CD14-positive monocyte (primary cell): Measurements from ENCODE around the gene MT1B. TPM values are rescaled to one million over a fixed set of nuclear protein-coding genes. Genes with fewer than 3 reads are reported as not detected.

Experiments
- DNase-seq, 3 donors: peaks; one replicate each; pipeline ENCODE4 v3.0.0-alpha.2; 2011 to 2022
- H2AFZ ChIP-seq: 2 replicates; pipeline ENCODE4 v1.6.0; 2012; ENCODE audit warnings: mild to moderate bottlenecking, low read depth, low read length, inconsistent platforms; ENCODE audit not compliant: insufficient read depth, poor library complexity, severe bottlenecking
- H3K27ac ChIP-seq, 2 donors: 1 replicate in 1 of 2; 2 replicates in 1 of 2; pipeline ENCODE4 v1.5.1; 2012 to 2013; ENCODE audit warnings: low read length in 2 of 2, control low read depth in 1 of 2, inconsistent platforms in 1 of 2, low read depth in 1 of 2, mild to moderate bottlenecking in 1 of 2
- H3K27me3 ChIP-seq, 2 donors: one replicate each; pipeline versions ENCODE4 v1.6.0 to v1.6.1; 2011 to 2013; ENCODE audit warnings: low read length in 2 of 2; ENCODE audit not compliant: control insufficient read depth in 2 of 2, insufficient read depth in 2 of 2
- H3K36me3 ChIP-seq, 2 donors: replicated peaks in 1 of 2; 1 replicate in 1 of 2; 2 replicates in 1 of 2; pipeline versions ENCODE4 v1.5.1 to v1.6.1; 2012 to 2013; ENCODE audit warnings: low read length in 2 of 2, control low read depth in 1 of 2, inconsistent platforms in 1 of 2, mild to moderate bottlenecking in 1 of 2; ENCODE audit not compliant: insufficient read depth in 2 of 2, control insufficient read depth in 1 of 2
- H3K4me1 ChIP-seq, 2 donors: 1 replicate in 1 of 2; 2 replicates in 1 of 2; pipeline versions ENCODE4 v1.5.1 to v1.6.1; 2012 to 2013; ENCODE audit warnings: low read length in 2 of 2, control low read depth in 1 of 2, inconsistent platforms in 1 of 2, mild to moderate bottlenecking in 1 of 2, moderate library complexity in 1 of 2; ENCODE audit not compliant: insufficient read depth in 2 of 2, control insufficient read depth in 1 of 2
- H3K4me2 ChIP-seq: replicated peaks from 2 replicates; pipeline ENCODE3; 2012; ENCODE audit warnings: low read length, moderate library complexity, mild to moderate bottlenecking; ENCODE audit not compliant: poor library complexity, severe bottlenecking; ENCODE audit errors: extremely low read depth
- H3K4me3 ChIP-seq, 3 experiments: fragments of 200-600 bp in 1 of 3; sonication (generic) in 1 of 3; replicated peaks in 1 of 3; 1 replicate in 2 of 3; 2 replicates in 1 of 3; pipeline ENCODE4 v1.5.1; 2011 to 2013; ENCODE audit warnings: low read length in 3 of 3, mild to moderate bottlenecking in 3 of 3, control low read depth in 2 of 3, low read depth in 2 of 3, inconsistent platforms in 1 of 3, moderate library complexity in 1 of 3
- H3K79me2 ChIP-seq: 2 replicates; pipeline ENCODE4 v1.6.0; 2012; ENCODE audit warnings: mild to moderate bottlenecking, control low read depth, inconsistent platforms, low read length, moderate library complexity; ENCODE audit not compliant: insufficient read depth
- H3K9ac ChIP-seq: 2 replicates; pipeline ENCODE4 v1.6.0; 2017; ENCODE audit warnings: low read length, mild to moderate bottlenecking; ENCODE audit not compliant: insufficient read depth, poor library complexity, severe bottlenecking
- H3K9me3 ChIP-seq, 2 donors: replicated peaks in 1 of 2; 1 replicate in 1 of 2; 2 replicates in 1 of 2; pipeline versions ENCODE4 v1.5.1 to v1.6.1; 2012 to 2013; ENCODE audit warnings: low read length in 2 of 2, control low read depth in 1 of 2; ENCODE audit not compliant: control insufficient read depth in 1 of 2, insufficient read depth in 1 of 2
- H4K20me1 ChIP-seq: 2 replicates; pipeline ENCODE4 v1.6.0; 2012; ENCODE audit warnings: mild to moderate bottlenecking, low read length, control low read depth, moderate library complexity; ENCODE audit not compliant: insufficient read depth
- H3K27ac Mint-ChIP-seq, 7 donors: one replicate each; pipeline ENCODE4 v1.8.0; 2020; ENCODE audit warnings: mild to moderate bottlenecking in 7 of 7, mixed read lengths in 7 of 7, moderate library complexity in 6 of 7, inconsistent platforms in 2 of 7
- H3K27me3 Mint-ChIP-seq, 3 donors: one replicate each; pipeline ENCODE4 v1.8.0; 2021 to 2022; ENCODE audit warnings: low read depth in 3 of 3, mild to moderate bottlenecking in 3 of 3, mixed read lengths in 3 of 3, moderate library complexity in 3 of 3, inconsistent platforms in 1 of 3
- H3K36me3 Mint-ChIP-seq, 2 donors: one replicate each; pipeline ENCODE4 v1.8.0; 2020; ENCODE audit warnings: mixed read lengths in 2 of 2, inconsistent platforms in 1 of 2, mild to moderate bottlenecking in 1 of 2
- H3K4me1 Mint-ChIP-seq: one replicate; pipeline ENCODE4 v1.8.0; 2020; ENCODE audit warnings: mild to moderate bottlenecking, mixed read lengths
- H3K4me3 Mint-ChIP-seq, 2 donors: one replicate each; pipeline ENCODE4 v1.8.0; 2020; ENCODE audit warnings: mild to moderate bottlenecking in 2 of 2, mixed read lengths in 2 of 2, moderate library complexity in 1 of 2
- H3K9me3 Mint-ChIP-seq, 7 donors: one replicate each; pipeline ENCODE4 v1.8.0; 2020 to 2022; ENCODE audit warnings: mixed read lengths in 7 of 7, mild to moderate bottlenecking in 6 of 7, moderate library complexity in 6 of 7, inconsistent platforms in 2 of 7
- CTCF ChIP-seq: fragments of 200-600 bp; IDR thresholded peaks from one replicate; pipeline ENCODE4 v1.8.0; 2022; ENCODE audit warnings: antibody characterized with exemption, mild to moderate bottlenecking
- intact Hi-C, 2 donors: fragments of 100-400 bp; cut with micrococcal nuclease; formaldehyde crosslinking; loops; one replicate each; pipeline versions ENCODE4 v1.15.0 to v1.15.1; 2023
- polyA plus RNA-seq, 3 donors: library from polyadenylated mRNA; depleted of rRNA in 1 of 3; unstranded in 2 of 3; stranded (reverse) in 1 of 3; fragments of 300-500 nt in 2 of 3; fragments of >200 nt in 1 of 3; fragmentation: Illumina TruSeq in 2 of 3; gene quantifications; 1 replicate in 2 of 3; 2 replicates in 1 of 3; pipeline ENCODE4 v1.2.3, GENCODE V29; 2012 to 2021

Gene MT1B
- polyA plus RNA-seq, 3 donors, result not detected

GRCh38 chr16:56613706-56614105 is 38.0 kb upstream of the MT1B start:
- intact Hi-C loops, result no loop called here
- Histone ChIP-seq H3K27me3 (peaks cover 13 to 31% of the 10 kb centered on the region in 2 donors), H4K20me1 (no peaks in the 10 kb centered on the region), H3K4me1 (peaks cover 31 to 38% of the 10 kb centered on the region in 2 donors), H3K4me3 (no peak overlapping the region), H2AFZ (no peak overlapping the region), H3K79me2 (no peaks in the 10 kb centered on the region), H3K4me2 (no peak overlapping the region), H3K27ac (no peak overlapping the region), H3K9ac (no peak overlapping the region), H3K36me3 (no peaks in the 10 kb centered on the region), H3K9me3 (no peaks in the 10 kb centered on the region)
- DNase-seq, result no peak
- H3K4me3 Mint-ChIP-seq, result no peak overlapping the region
- H3K9me3 Mint-ChIP-seq, result peaks cover 0 to 2% (median 0%) of the 10 kb centered on the region in 7 donors
- H3K4me1 Mint-ChIP-seq, result peaks cover 40% of the 10 kb centered on the region
- peaks cover 0 to under 1% of the 10 kb centered on the region in 2 donors for H3K36me3 Mint-ChIP-seq
- TF ChIP-seq CTCF, result no peak
- no peak overlapping the region for H3K27ac Mint-ChIP-seq
- peaks cover 28 to 31% (median 30%) of the 10 kb centered on the region in 3 donors for H3K27me3 Mint-ChIP-seq

- H3K4me3 ChIP-seq, result no peak overlapping the region
- H3K27me3 ChIP-seq, result peaks cover 18 to 39% of the 10 kb centered on the region in 2 donors
- H3K4me2 ChIP-seq, result no peak overlapping the region
- no peak overlapping the region for H3K27ac Mint-ChIP-seq
- H4K20me1 ChIP-seq, result no peaks in the 10 kb centered on the region
- peaks cover 0 to 2% of the 10 kb centered on the region in 2 donors for H3K36me3 Mint-ChIP-seq
- intact Hi-C loops, result no loop called here
- TF ChIP-seq CTCF, result no peak
- H3K36me3 ChIP-seq, result no peaks in the 10 kb centered on the region
- peaks cover 31 to 40% (median 37%) of the 10 kb centered on the region in 3 donors for H3K27me3 Mint-ChIP-seq
- peaks cover 0 to 2% (median 0%) of the 10 kb centered on the region in 7 donors for H3K9me3 Mint-ChIP-seq
- no peak for DNase-seq
- peaks cover 23 to 31% of the 10 kb centered on the region in 2 donors for H3K4me1 ChIP-seq
- no peak overlapping the region for H3K27ac ChIP-seq
- no peaks in the 10 kb centered on the region for H3K79me2 ChIP-seq
- H3K9me3 ChIP-seq, result no peaks in the 10 kb centered on the region
- H3K4me3 Mint-ChIP-seq, result no peak overlapping the region
- peaks cover 31% of the 10 kb centered on the region for H3K4me1 Mint-ChIP-seq
- no peak overlapping the region for H2AFZ ChIP-seq
- H3K9ac ChIP-seq, result no peak overlapping the region
Observed at GRCh38 chr16:56614549-56614991, 37.1 kb upstream of the MT1B start.
